Activated T-cell treated with anti-CD3 and anti-CD28 coated beads, Interleukin-2, amount 50 U/mL, for 4 hours (primary cell): Measurements from ENCODE around the gene MARVELD1. TPM values are rescaled to one million over a fixed set of nuclear protein-coding genes. Genes with fewer than 3 reads are reported as not detected.

Experiments used
- ATAC-seq, 2 donors: fragments of 200-7000 bp; cut with Tn5 transposase; one replicate each; pipeline ENCODE4 v1.10.0; 2021
- DNase-seq: peaks from one replicate; pipeline ENCODE4 v3.0.0-alpha.2; 2020
- H3K27me3 Mint-ChIP-seq: one replicate; pipeline ENCODE4 v1.8.0; 2021; ENCODE audit warnings: low read depth, mixed read lengths
- H3K36me3 Mint-ChIP-seq: one replicate; pipeline ENCODE4 v1.8.0; 2022; ENCODE audit warnings: mixed read lengths; ENCODE audit not compliant: insufficient read depth
- H3K4me1 Mint-ChIP-seq: one replicate; pipeline ENCODE4 v1.8.0; 2021; ENCODE audit warnings: low read depth, mixed read lengths
- H3K4me3 Mint-ChIP-seq: one replicate; pipeline ENCODE4 v1.8.0; 2021; ENCODE audit warnings: mild to moderate bottlenecking, moderate library complexity, mixed read lengths
- H3K9me3 Mint-ChIP-seq: one replicate; pipeline ENCODE4 v1.8.0; 2021; ENCODE audit warnings: mixed read lengths
- total RNA-seq, 3 donors: library from RNA; stranded (reverse); gene quantifications; one replicate each; pipeline ENCODE4 v1.2.1, GENCODE V29; 2021

MARVELD1 gene
- total RNA-seq, 3 donors from 2014 or later, result 1.6 to 2.5 (median 1.7) TPM

GRCh38 chr10:97744405-97745035 is 31.0 kb downstream of the MARVELD1 start:
- peaks cover 55% of the 10 kb centered on the region for H3K36me3 Mint-ChIP-seq
- no peaks in the 10 kb centered on the region for H3K27me3 Mint-ChIP-seq
- H3K4me1 Mint-ChIP-seq, result peaks cover 28% of the 10 kb centered on the region
- H3K4me3 Mint-ChIP-seq, result no peak overlapping the region
- ATAC-seq (no peak), DNase-seq (no peak)
- no peaks in the 10 kb centered on the region for H3K9me3 Mint-ChIP-seq

DNA sequence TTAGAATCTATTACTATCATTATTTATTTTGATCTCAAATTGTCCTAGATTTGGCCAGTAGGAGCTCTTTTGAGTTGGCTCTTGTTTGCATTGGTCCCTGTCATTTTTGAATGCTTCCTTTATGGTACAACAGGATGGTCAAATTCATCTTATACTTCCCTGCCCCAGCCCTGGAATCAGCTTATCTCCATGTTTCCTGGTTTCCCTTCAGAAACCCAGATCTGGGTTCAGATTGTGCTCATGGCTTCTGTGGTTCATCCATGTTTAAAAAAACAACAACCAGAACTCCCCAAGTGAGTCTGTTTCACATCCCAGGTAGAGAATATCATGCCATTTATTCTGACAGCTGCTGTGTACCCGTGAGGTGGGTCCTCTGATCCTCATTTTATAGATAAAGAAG is 34.0 kb downstream of the MARVELD1 start:
- DNase-seq, result no peak
- Mint-ChIP-seq H3K36me3 (peaks cover 48% of the 10 kb centered on the region), H3K27me3 (no peaks in the 10 kb centered on the region), H3K4me3 (no peak overlapping the region), H3K9me3 (no peaks in the 10 kb centered on the region), H3K4me1 (peaks cover 6% of the 10 kb centered on the region)
- no peak for ATAC-seq

- H3K4me3 Mint-ChIP-seq, result no peak overlapping the region
- peaks cover 4% of the 10 kb centered on the region for H3K4me1 Mint-ChIP-seq
- H3K36me3 Mint-ChIP-seq, result peaks cover 48% of the 10 kb centered on the region
- H3K9me3 Mint-ChIP-seq, result no peaks in the 10 kb centered on the region
- ATAC-seq (no peak), DNase-seq (no peak)
- no peaks in the 10 kb centered on the region for H3K27me3 Mint-ChIP-seq
Measured at GRCh38 chr10:97748116-97748515, 34.6 kb downstream of the MARVELD1 start.

DNA sequence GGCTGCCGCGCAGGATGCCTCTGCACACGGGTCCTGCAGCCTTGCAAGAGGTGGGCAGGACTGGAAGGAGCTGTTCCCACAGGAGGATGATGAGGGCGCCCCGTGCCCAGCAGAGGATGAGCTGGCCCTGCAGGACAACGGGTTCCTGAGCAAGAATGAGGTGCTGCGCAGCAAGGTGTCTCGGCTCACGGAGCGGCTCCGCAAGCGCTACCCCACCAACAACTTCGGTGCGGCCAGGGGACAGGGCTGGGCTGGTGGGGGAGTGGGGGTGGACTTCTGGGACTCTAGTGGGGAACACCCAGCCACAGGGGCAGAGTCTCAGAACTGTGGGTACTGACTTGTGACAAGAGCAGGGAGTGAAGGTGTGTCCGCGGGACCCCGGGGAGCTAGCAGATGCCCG is 39.4 kb downstream of the MARVELD1 start:
- Mint-ChIP-seq H3K36me3 (peaks cover 40% of the 10 kb centered on the region), H3K4me1 (no peaks in the 10 kb centered on the region), H3K4me3 (no peak overlapping the region), H3K27me3 (no peaks in the 10 kb centered on the region), H3K9me3 (no peaks in the 10 kb centered on the region)
- ATAC-seq (no peak), DNase-seq (no peak)

GRCh38 chr10:97754726-97755125 is 41.2 kb downstream of the MARVELD1 start:
- peaks cover 38% of the 10 kb centered on the region for H3K36me3 Mint-ChIP-seq
- H3K27me3 Mint-ChIP-seq, result no peaks in the 10 kb centered on the region
- no peak for DNase-seq
- no peak overlapping the region for H3K4me3 Mint-ChIP-seq
- H3K4me1 Mint-ChIP-seq, result no peaks in the 10 kb centered on the region
- no peak for ATAC-seq
- H3K9me3 Mint-ChIP-seq, result no peaks in the 10 kb centered on the region

- DNase-seq (no peak), ATAC-seq (no peak)
- no peak overlapping the region for H3K4me3 Mint-ChIP-seq
- H3K27me3 Mint-ChIP-seq, result no peaks in the 10 kb centered on the region
- H3K36me3 Mint-ChIP-seq, result peaks cover 36% of the 10 kb centered on the region
- no peaks in the 10 kb centered on the region for H3K4me1 Mint-ChIP-seq
- H3K9me3 Mint-ChIP-seq, result no peaks in the 10 kb centered on the region
Measured at GRCh38 chr10:97755718-97756117, 42.2 kb downstream of the MARVELD1 start.

GRCh38 chr10:97757471-97757870 is 43.9 kb downstream of the MARVELD1 start:
- DNase-seq (no peak), ATAC-seq (no peak)
- H3K36me3 Mint-ChIP-seq, result peaks cover 44% of the 10 kb centered on the region

GRCh38 chr10:97759158-97759887 is 45.8 kb downstream of the MARVELD1 start:
- Mint-ChIP-seq H3K27me3 (no peaks in the 10 kb centered on the region), H3K4me3 (no peak overlapping the region), H3K4me1 (no peaks in the 10 kb centered on the region), H3K9me3 (no peaks in the 10 kb centered on the region), H3K36me3 (peaks cover 38% of the 10 kb centered on the region)
- DNase-seq (peak; percentile 38), ATAC-seq (peak; percentile 75 to 80)

More at GRCh38 chr10:97757471-97757870, 43.9 kb downstream of the MARVELD1 start:
- H3K9me3 Mint-ChIP-seq, result no peaks in the 10 kb centered on the region
- H3K4me3 Mint-ChIP-seq, result no peak overlapping the region
- H3K4me1 Mint-ChIP-seq, result no peaks in the 10 kb centered on the region
- H3K27me3 Mint-ChIP-seq, result no peaks in the 10 kb centered on the region

GRCh38 chr10:97759946-97760345 is 46.4 kb downstream of the MARVELD1 start:
- Mint-ChIP-seq H3K4me1 (no peaks in the 10 kb centered on the region), H3K4me3 (no peak overlapping the region), H3K27me3 (no peaks in the 10 kb centered on the region), H3K36me3 (peaks cover 35% of the 10 kb centered on the region), H3K9me3 (no peaks in the 10 kb centered on the region)
- DNase-seq, result no peak
- ATAC-seq, result no peak

DNA sequence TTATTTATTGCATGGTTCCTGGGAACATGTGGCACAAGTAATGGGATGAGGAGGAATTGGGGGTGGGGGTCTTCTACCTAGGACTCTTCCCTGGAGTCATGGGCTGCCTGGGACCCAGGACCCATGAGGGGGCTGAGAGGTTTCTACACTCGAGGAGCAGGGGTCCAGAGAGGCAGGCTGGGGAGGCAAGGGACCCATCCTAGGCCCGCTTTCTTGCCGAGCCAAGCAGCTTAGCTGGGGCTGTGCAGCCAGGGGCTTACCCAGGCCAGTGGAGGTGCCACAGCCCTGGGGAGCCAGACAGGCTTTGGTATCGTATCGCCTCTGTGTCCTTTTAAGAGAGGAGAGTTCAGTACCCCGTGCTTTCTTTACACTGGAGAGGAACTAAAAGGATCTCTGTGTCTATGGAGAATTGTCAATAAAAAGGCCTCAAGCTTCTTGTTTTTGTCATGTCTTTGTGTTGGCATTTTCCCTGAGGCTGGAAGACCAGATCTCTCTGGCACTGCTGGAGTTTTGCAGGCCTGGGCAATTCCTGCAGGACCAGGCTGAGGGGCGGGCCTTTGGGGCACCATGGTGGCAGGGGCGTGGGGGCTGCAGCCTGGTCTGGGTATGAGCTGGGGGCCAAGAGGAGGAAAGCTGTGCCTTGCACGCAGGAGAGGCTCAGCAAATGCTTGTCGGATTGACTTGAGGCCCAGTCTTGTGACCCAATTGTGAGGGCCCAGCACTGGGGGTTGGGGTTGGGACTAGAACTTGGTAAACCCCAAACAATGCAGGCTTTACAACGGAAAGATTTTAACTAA is 47.1 kb downstream of the MARVELD1 start:
- H3K27me3 Mint-ChIP-seq, result no peaks in the 10 kb centered on the region
- ATAC-seq, result no peak
- DNase-seq, result no peak
- no peak overlapping the region for H3K4me3 Mint-ChIP-seq
- H3K4me1 Mint-ChIP-seq, result no peaks in the 10 kb centered on the region
- H3K36me3 Mint-ChIP-seq, result peaks cover 32% of the 10 kb centered on the region
- no peaks in the 10 kb centered on the region for H3K9me3 Mint-ChIP-seq

- Mint-ChIP-seq H3K9me3 (no peaks in the 10 kb centered on the region), H3K4me3 (no peak overlapping the region), H3K4me1 (no peaks in the 10 kb centered on the region), H3K36me3 (peaks cover 32% of the 10 kb centered on the region), H3K27me3 (no peaks in the 10 kb centered on the region)
- DNase-seq (no peak), ATAC-seq (no peak)
Measured at GRCh38 chr10:97761331-97761865, 47.9 kb downstream of the MARVELD1 start.

- ATAC-seq (no peak), DNase-seq (no peak)
- no peak overlapping the region for H3K4me3 Mint-ChIP-seq
- no peaks in the 10 kb centered on the region for H3K4me1 Mint-ChIP-seq
- H3K36me3 Mint-ChIP-seq, result peaks cover 32% of the 10 kb centered on the region
- H3K27me3 Mint-ChIP-seq, result no peaks in the 10 kb centered on the region
- no peaks in the 10 kb centered on the region for H3K9me3 Mint-ChIP-seq
Measured at GRCh38 chr10:97762056-97762455, 48.5 kb downstream of the MARVELD1 start.

DNA sequence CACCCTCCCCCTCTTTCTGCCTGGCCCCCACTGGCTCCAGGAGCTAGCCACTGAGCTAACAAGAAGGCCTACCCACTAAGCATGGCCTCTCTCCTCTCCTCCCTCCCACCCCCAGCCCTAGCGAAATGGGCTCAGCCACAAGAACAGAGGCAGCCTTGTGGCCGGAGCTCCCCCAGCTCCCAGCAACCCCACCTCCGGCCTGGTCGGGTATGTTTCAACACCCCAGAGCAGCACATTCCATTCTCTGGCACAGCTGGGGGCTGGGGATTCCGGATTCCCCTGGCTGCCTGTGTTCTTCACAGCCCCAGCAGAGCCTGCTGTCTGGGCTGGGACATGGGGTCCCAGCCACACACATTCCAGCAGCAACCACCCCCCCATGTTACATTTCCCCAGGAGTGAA is 49.3 kb downstream of the MARVELD1 start:
- Mint-ChIP-seq H3K36me3 (peaks cover 28% of the 10 kb centered on the region), H3K27me3 (no peaks in the 10 kb centered on the region), H3K9me3 (no peaks in the 10 kb centered on the region), H3K4me3 (no peak overlapping the region), H3K4me1 (no peaks in the 10 kb centered on the region)
- DNase-seq, result no peak
- no peak for ATAC-seq

DNA sequence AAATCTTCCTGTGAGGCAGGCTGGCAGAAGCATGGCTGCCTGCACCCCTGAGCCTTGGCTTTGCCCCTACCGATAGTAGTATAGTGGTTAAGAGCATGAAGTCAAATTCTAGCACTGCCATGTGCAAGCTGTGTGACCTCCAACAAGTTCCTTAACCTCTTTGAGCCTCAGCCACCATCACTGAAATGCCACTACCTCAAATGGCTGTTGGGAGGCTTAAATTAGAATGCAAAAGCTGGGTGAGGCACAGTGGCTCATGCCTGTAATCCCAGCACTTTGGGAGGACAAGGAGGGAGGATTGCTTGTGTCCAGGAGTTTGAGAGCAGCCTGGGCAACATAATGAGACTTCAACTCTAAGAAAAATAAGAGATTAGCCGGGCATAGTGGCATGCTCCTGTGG is 49.9 kb downstream of the MARVELD1 start:
- Mint-ChIP-seq H3K9me3 (no peaks in the 10 kb centered on the region), H3K4me3 (no peak overlapping the region), H3K36me3 (peaks cover 28% of the 10 kb centered on the region), H3K27me3 (no peaks in the 10 kb centered on the region), H3K4me1 (no peaks in the 10 kb centered on the region)
- DNase-seq, result no peak
- no peak for ATAC-seq
